H9 (cell line): Measurements from ENCODE around the gene CRHR2. TPM values are rescaled to one million over a fixed set of nuclear protein-coding genes. Genes with fewer than 3 reads are reported as not detected.

Experiments
- DNase-seq: peaks from one replicate; pipeline ENCODE4 v3.0.0-alpha.2; 2017
- H2AFZ ChIP-seq: one replicate; pipeline ENCODE4 v1.6.1; 2013; ENCODE audit warnings: mild to moderate bottlenecking, low read length, control low read depth, moderate library complexity
- H2AK5ac ChIP-seq: 2 replicates; pipeline ENCODE4 v1.6.1; 2013; ENCODE audit warnings: low read length, control low read depth, mixed read lengths; ENCODE audit not compliant: insufficient read length
- H2BK120ac ChIP-seq: one replicate; pipeline ENCODE4 v1.6.1; 2013; ENCODE audit warnings: low read depth, mild to moderate bottlenecking, low read length, control low read depth, inconsistent platforms; ENCODE audit not compliant: poor library complexity, severe bottlenecking
- H2BK12ac ChIP-seq: 2 replicates; pipeline ENCODE4 v1.6.1; 2013; ENCODE audit warnings: low read length, control low read depth, mixed read lengths, low read depth; ENCODE audit not compliant: insufficient read length
- H2BK15ac ChIP-seq: 2 replicates; pipeline ENCODE4 v1.6.1; 2013; ENCODE audit warnings: low read depth, low read length, control low read depth
- H2BK20ac ChIP-seq: one replicate; pipeline ENCODE4 v1.6.1; 2013; ENCODE audit warnings: low read depth, mild to moderate bottlenecking, low read length, control low read depth, inconsistent platforms; ENCODE audit not compliant: poor library complexity, severe bottlenecking
- H2BK5ac ChIP-seq: 2 replicates; pipeline ENCODE4 v1.6.1; 2013; ENCODE audit warnings: low read length, control low read depth, mixed read lengths; ENCODE audit not compliant: insufficient read length
- H3K14ac ChIP-seq: 2 replicates; pipeline ENCODE4 v1.6.1; 2013; ENCODE audit warnings: low read length, control low read depth; ENCODE audit not compliant: insufficient read depth
- H3K18ac ChIP-seq: 2 replicates; pipeline ENCODE4 v1.6.1; 2013; ENCODE audit warnings: low read depth, mild to moderate bottlenecking, mixed read lengths, low read length, control low read depth; ENCODE audit not compliant: insufficient read length
- H3K23ac ChIP-seq: 2 replicates; pipeline ENCODE4 v1.6.1; 2013; ENCODE audit warnings: low read length, control low read depth, mixed read lengths, low read depth; ENCODE audit not compliant: insufficient read length
- H3K23me2 ChIP-seq: 2 replicates; pipeline ENCODE4 v1.6.1; 2013; ENCODE audit warnings: low read depth, mild to moderate bottlenecking, mixed read lengths, low read length, control low read depth; ENCODE audit not compliant: insufficient read length, poor library complexity, severe bottlenecking
- H3K27ac ChIP-seq: 2 replicates; pipeline ENCODE4 v1.5.1; 2013; ENCODE audit warnings: low read length, control low read depth, mixed read lengths, low read depth; ENCODE audit not compliant: insufficient read length
- H3K27me3 ChIP-seq: 2 replicates; pipeline ENCODE4 v1.6.1; 2013; ENCODE audit warnings: low read length, control low read depth, inconsistent platforms; ENCODE audit not compliant: insufficient read depth
- H3K4ac ChIP-seq: 2 replicates; pipeline ENCODE4 v1.6.1; 2013; ENCODE audit warnings: low read depth, mild to moderate bottlenecking, control low read depth, inconsistent platforms, low read length, moderate library complexity
- H3K4me1 ChIP-seq: 2 replicates; pipeline ENCODE4 v1.6.1; 2013; ENCODE audit warnings: low read length, control low read depth, inconsistent platforms; ENCODE audit not compliant: insufficient read depth
- H3K4me2 ChIP-seq: 2 replicates; pipeline ENCODE4 v1.6.1; 2013; ENCODE audit warnings: low read length, control low read depth, mixed read lengths; ENCODE audit not compliant: insufficient read length, insufficient read depth
- H3K56ac ChIP-seq: 2 replicates; pipeline ENCODE4 v1.6.1; 2013; ENCODE audit warnings: low read depth, mild to moderate bottlenecking, mixed read lengths, low read length, control low read depth; ENCODE audit not compliant: insufficient read length
- H3K79me1 ChIP-seq: 2 replicates; pipeline ENCODE4 v1.6.1; 2013; ENCODE audit warnings: low read depth, mild to moderate bottlenecking, moderate library complexity, low read length, control low read depth, inconsistent platforms; ENCODE audit not compliant: insufficient read depth, poor library complexity, severe bottlenecking
- H3K79me2 ChIP-seq: 2 replicates; pipeline ENCODE4 v1.6.1; 2013; ENCODE audit warnings: low read length, control low read depth, inconsistent platforms; ENCODE audit not compliant: insufficient read depth
- H3K9ac ChIP-seq: 2 replicates; pipeline ENCODE4 v1.6.1; 2013; ENCODE audit warnings: low read length, control low read depth, mixed read lengths; ENCODE audit not compliant: insufficient read length; ENCODE audit errors: extremely low read depth
- H3K9me3 ChIP-seq: one replicate; pipeline ENCODE4 v1.6.1; 2013; ENCODE audit warnings: low read depth, low read length, inconsistent platforms; ENCODE audit not compliant: control insufficient read depth
- H3T11ph ChIP-seq: one replicate; pipeline ENCODE4 v1.6.1; 2013; ENCODE audit warnings: mild to moderate bottlenecking, low read length, control low read depth, inconsistent platforms
- H4K20me1 ChIP-seq: one replicate; pipeline ENCODE4 v1.6.1; 2013; ENCODE audit not compliant: control insufficient read depth, insufficient read length, insufficient read depth
- H4K5ac ChIP-seq: 2 replicates; pipeline ENCODE4 v1.6.1; 2013; ENCODE audit warnings: low read depth, mild to moderate bottlenecking, mixed read lengths, low read length, control low read depth; ENCODE audit not compliant: insufficient read length
- H4K8ac ChIP-seq: replicated peaks from 2 replicates; pipeline ENCODE4 v1.6.1; 2013; ENCODE audit warnings: low read length, control low read depth, mixed read lengths, low read depth; ENCODE audit not compliant: insufficient read length
- H4K91ac ChIP-seq: 2 replicates; pipeline ENCODE4 v1.6.1; 2013; ENCODE audit warnings: low read depth, mild to moderate bottlenecking, moderate library complexity, mixed read lengths, low read length, control low read depth; ENCODE audit not compliant: insufficient read length
- H3K27ac Mint-ChIP-seq, 3 experiments: 2 replicates in 2 of 3; 3 replicates in 1 of 3; pipeline ENCODE4 v1.8.0; 2020 to 2021; ENCODE audit warnings: mixed read lengths in 3 of 3, mild to moderate bottlenecking in 1 of 3, moderate library complexity in 1 of 3
- H3K27me3 Mint-ChIP-seq: 2 replicates; pipeline ENCODE4 v1.8.0; 2021; ENCODE audit warnings: low read depth, mild to moderate bottlenecking, moderate library complexity, mixed read lengths
- H3K36me3 Mint-ChIP-seq, 3 experiments: 2 replicates in 2 of 3; 3 replicates in 1 of 3; pipeline ENCODE4 v1.8.0; 2020 to 2021; ENCODE audit warnings: low read depth in 3 of 3, mixed read lengths in 3 of 3; ENCODE audit not compliant: insufficient read depth in 1 of 3
- H3K4me1 Mint-ChIP-seq, 2 experiments: 2 replicates each; pipeline ENCODE4 v1.8.0; 2020; ENCODE audit warnings: mixed read lengths in 2 of 2
- H3K4me3 Mint-ChIP-seq, 2 experiments: 2 replicates in 1 of 2; 3 replicates in 1 of 2; pipeline ENCODE4 v1.8.0; 2020 to 2021; ENCODE audit warnings: mild to moderate bottlenecking in 2 of 2, mixed read lengths in 2 of 2, moderate library complexity in 1 of 2
- H3K9me3 Mint-ChIP-seq, 2 experiments: 2 replicates in 1 of 2; 3 replicates in 1 of 2; pipeline ENCODE4 v1.8.0; 2020; ENCODE audit warnings: mild to moderate bottlenecking in 2 of 2, mixed read lengths in 2 of 2, moderate library complexity in 1 of 2
- CTCF ChIP-seq: fragments of 200-600 bp; sonication (generic); conservative IDR thresholded peaks from 3 replicates; pipeline ENCODE4 v1.8.0; 2021; ENCODE audit warnings: antibody characterized with exemption, mild to moderate bottlenecking
- WGBS: extraction: QIAGEN DNeasy Blood & Tissue Kit; methylation state at CpG from one replicate; pipeline ENCODE4 v1.1.7; 2013; ENCODE audit warnings: missing lambda C conversion rate, low lambda C conversion rate, mixed read lengths; ENCODE audit not compliant: insufficient read length; ENCODE audit errors: extremely low coverage; 5-methylcytosine and 5-hydroxymethylcytosine counted together
- total RNA-seq: library from RNA; stranded (reverse); gene quantifications from 2 replicates; pipeline ENCODE4 v1.2.1, GENCODE V29; 2021

CRHR2 gene
- total RNA-seq, 1 experiment from 2014 or later = 0.07 TPM

- H3K9ac ChIP-seq = no peak overlapping the region
- no peak overlapping the region for H3K27ac Mint-ChIP-seq
- H3K4me1 Mint-ChIP-seq = peaks cover 6 to 7% of the 10 kb centered on the region in 2 experiments; a peak in 3 of 4 replicates
- no peak overlapping the region for H2BK15ac ChIP-seq
- no peak overlapping the region for H3T11ph ChIP-seq
- no peaks in the 10 kb centered on the region; a peak in 1 of 7 replicates for H3K36me3 Mint-ChIP-seq
- no CpG with 5 or more reads among the region's 5 CpGs for WGBS
- no peak overlapping the region for H3K4me2 ChIP-seq
- H2AFZ ChIP-seq = no peak overlapping the region
- H3K23me2 ChIP-seq = peaks cover 2% of the 10 kb centered on the region
- no peak overlapping the region; the same call in 1 of the 2 replicates for H3K14ac ChIP-seq
- H3K23ac ChIP-seq = no peak overlapping the region
- no peaks in the 10 kb centered on the region for H4K20me1 ChIP-seq
- no peak overlapping the region for H2BK20ac ChIP-seq
- no peak overlapping the region for H2AK5ac ChIP-seq
- no peak overlapping the region for H4K5ac ChIP-seq
- no peaks in the 10 kb centered on the region for H3K9me3 ChIP-seq
- peak overlapping the region; percentile 66 for H3K18ac ChIP-seq
- no peak overlapping the region for H2BK5ac ChIP-seq
- H3K27me3 ChIP-seq = no peaks in the 10 kb centered on the region; the same call in 1 of the 2 replicates
- TF ChIP-seq CTCF = no peak
- DNase-seq = peak; percentile 73
- no peak overlapping the region for H3K56ac ChIP-seq
- H2BK120ac ChIP-seq = no peak overlapping the region
- H3K27me3 Mint-ChIP-seq = peaks cover 36% of the 10 kb centered on the region
- no peaks in the 10 kb centered on the region for H3K79me2 ChIP-seq
- H3K4me3 Mint-ChIP-seq = no peak overlapping the region
- no peak overlapping the region for H4K8ac ChIP-seq
- H2BK12ac ChIP-seq = no peak overlapping the region
- no peaks in the 10 kb centered on the region for H3K79me1 ChIP-seq
- no peaks in the 10 kb centered on the region for H3K9me3 Mint-ChIP-seq
- peaks cover 3% of the 10 kb centered on the region; the same call in 1 of the 2 replicates for H3K4me1 ChIP-seq
- H3K27ac ChIP-seq = no peak overlapping the region
- H4K91ac ChIP-seq = no peak overlapping the region
- no peak overlapping the region for H3K4ac ChIP-seq
These were observed 6.5 kb upstream of the CRHR2 start for GRCh38 chr7:30688718-30689221.
